Effector memory CD4-positive, alpha-beta T cell (primary cell): ENCODE measurements around the gene UBTD2.
"Not testable (repeated sequence)": the region's sequence is repeated elsewhere in the genome, so short reads cannot be mapped to it uniquely, and the experiment has no call there.

Source experiments
- DNase-seq, 3 donors: peaks; one replicate each; pipeline ENCODE4 v3.0.0-alpha.2; 2020
- H3K27ac ChIP-seq: 2 replicates; pipeline ENCODE4 v1.7.0; 2013; ENCODE audit warnings: mild to moderate bottlenecking, low read length, moderate library complexity; ENCODE audit not compliant: insufficient read depth, poor library complexity, severe bottlenecking
- H3K27me3 ChIP-seq: replicated peaks from 2 replicates; pipeline ENCODE4 v1.7.0; 2013; ENCODE audit warnings: mild to moderate bottlenecking, low read length; ENCODE audit not compliant: insufficient read depth, control insufficient read depth, poor library complexity, severe bottlenecking
- H3K36me3 ChIP-seq: 2 replicates; pipeline ENCODE4 v1.7.0; 2013; ENCODE audit warnings: mild to moderate bottlenecking, low read length, moderate library complexity; ENCODE audit not compliant: control insufficient read depth, insufficient read depth
- H3K4me1 ChIP-seq: 2 replicates; pipeline ENCODE4 v1.7.0; 2013; ENCODE audit warnings: low read length, mild to moderate bottlenecking; ENCODE audit not compliant: control insufficient read depth, insufficient read depth, poor library complexity, severe bottlenecking
- H3K4me3 ChIP-seq: 2 replicates; pipeline ENCODE4 v1.7.0; 2013; ENCODE audit warnings: low read length, low read depth, mild to moderate bottlenecking; ENCODE audit not compliant: insufficient read depth, poor library complexity, severe bottlenecking
- H3K9me3 ChIP-seq: 2 replicates; pipeline ENCODE4 v1.7.0; 2013; ENCODE audit warnings: mild to moderate bottlenecking, low read length, moderate library complexity; ENCODE audit not compliant: control insufficient read depth

Gene UBTD2

DNA sequence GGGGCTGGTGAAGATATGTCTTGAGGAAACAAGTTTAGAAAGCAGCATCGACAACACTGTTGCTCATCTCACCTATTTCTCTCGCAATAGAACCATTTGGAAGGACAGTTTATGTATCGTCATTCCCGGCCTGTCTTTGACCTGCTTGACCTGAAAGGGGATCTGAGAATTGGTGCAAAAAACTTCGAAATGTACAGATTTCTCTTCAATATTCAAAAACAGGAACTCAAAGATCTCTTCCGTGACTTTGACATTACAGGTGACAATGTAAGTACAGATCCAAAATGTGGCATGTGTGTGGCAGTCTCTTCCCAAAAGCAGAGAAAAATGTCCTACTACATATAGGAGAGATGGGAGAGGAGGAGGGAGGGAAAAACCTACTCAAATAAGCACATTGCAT, 83.1 kb downstream of the UBTD2 start:
- no peaks in the 10 kb centered on the region for H3K36me3 ChIP-seq
- no peak overlapping the region for H3K27ac ChIP-seq
- H3K4me3 ChIP-seq: no peak overlapping the region
- H3K27me3 ChIP-seq: no peaks in the 10 kb centered on the region
- no peaks in the 10 kb centered on the region for H3K9me3 ChIP-seq
- DNase-seq: no peak
- no peaks in the 10 kb centered on the region for H3K4me1 ChIP-seq

DNA sequence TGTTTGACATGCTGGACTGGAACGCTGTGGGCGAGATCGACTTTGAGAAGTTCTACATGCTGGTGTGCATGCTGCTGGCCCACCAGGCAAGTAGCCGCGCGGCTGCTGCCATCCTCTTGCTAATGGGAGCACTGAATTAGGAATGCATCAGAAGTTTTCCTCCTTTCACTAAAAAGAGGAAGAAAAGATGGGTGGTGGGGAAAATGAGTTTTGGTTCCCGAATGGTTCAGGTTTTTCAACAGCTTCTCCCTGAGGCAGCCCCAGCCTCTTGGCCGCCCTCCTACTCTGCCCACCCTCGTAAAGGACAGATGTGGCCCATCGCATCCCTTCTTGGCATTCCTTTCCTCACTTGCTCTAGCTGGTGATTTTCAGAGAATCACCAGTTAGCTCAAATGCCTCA, 84.1 kb downstream of the UBTD2 start:
- Histone ChIP-seq H3K4me1 (no peaks in the 10 kb centered on the region), H3K4me3 (no peak overlapping the region), H3K27ac (no peak overlapping the region), H3K27me3 (no peaks in the 10 kb centered on the region), H3K9me3 (no peaks in the 10 kb centered on the region), H3K36me3 (no peaks in the 10 kb centered on the region)
- no peak for DNase-seq

DNA sequence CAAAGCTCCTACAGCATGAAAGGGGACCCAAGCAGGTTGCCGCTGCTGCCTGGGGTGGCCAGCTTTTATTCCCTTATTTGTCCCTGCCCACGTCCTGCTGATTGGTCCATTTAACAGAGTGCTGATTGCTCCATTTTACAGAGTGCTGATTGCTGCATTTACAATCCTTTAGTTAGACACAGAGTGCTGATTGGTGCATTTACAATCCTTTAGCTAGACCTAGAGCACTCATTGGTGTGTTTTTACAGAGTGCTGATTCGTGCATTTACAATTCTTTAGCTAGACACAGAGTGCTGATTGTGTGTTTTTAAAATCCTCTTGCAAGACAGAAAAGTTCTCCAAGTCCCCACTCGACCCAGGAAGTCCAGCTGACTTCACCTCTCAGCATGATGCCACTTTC, 85.8 kb downstream of the UBTD2 start:
- not testable (repeated sequence) for H3K27ac ChIP-seq, H3K36me3 ChIP-seq, DNase-seq, H3K9me3 ChIP-seq, H3K27me3 ChIP-seq, H3K4me1 ChIP-seq, H3K4me3 ChIP-seq

DNA sequence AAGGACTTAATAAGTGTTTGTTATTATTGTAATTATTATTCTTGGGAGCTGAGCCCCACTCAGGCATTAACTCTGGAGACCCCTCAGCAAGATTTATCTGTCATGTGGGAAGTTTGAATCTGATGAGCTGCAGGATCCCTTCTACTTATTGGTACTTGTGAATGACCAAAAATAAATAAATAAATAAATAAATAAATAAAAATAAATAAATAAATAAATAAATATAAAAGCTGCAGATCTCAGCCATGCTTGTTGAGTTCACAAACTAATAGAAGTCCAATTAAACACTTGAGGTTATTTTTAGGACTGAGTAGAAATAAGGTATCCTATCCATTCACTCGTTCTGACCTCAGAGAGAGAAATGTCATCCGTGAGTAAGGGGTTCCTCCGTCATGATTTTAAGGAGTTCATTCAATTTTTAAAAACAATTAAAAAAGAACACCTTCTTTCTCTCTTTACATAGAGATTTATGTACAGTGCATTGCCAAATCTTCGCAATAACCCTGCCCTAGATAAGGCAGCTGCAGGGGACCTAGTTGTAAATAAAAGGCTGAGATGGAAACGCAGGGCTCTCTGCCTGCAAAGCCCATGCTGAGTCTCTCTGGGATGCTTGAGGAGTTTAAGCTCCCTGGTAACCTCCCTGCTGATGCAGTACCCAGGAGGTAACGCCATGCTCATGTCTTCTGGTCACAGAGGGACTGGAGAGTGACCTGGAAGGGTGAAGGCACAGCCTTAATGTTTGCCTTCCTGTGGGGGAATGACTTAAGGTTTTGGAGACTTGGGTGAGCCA, 88.4 kb downstream of the UBTD2 start:
- H3K27ac ChIP-seq: no peak overlapping the region
- no peaks in the 10 kb centered on the region for H3K36me3 ChIP-seq
- no peaks in the 10 kb centered on the region for H3K9me3 ChIP-seq
- no peaks in the 10 kb centered on the region for H3K4me1 ChIP-seq
- H3K4me3 ChIP-seq: no peak overlapping the region
- no peak for DNase-seq
- no peaks in the 10 kb centered on the region for H3K27me3 ChIP-seq

DNA sequence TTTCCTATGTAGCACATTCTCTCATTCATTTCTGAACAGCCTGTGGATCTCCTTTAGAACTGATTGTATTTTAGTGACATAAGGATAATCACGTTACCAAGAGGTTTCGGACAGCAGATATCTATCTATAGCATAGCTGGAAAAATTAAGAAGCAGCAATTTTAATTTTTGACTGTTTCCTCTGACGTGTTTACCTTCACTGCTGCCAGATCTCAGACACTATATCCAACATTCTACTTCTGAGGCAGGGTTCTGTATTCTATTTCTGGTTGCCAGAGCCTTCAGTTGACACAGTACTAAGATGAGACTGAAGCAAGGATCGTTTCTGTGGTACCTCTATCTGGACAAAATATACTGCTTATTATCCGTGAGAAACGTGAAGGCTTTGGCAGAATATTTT, 89.7 kb downstream of the UBTD2 start, which contains the start of gene EFCAB9:
TSS of gene EFCAB9 (plus strand) at position 301 of the 400 bp plus-strand sequence. CDS start at position 302, 1 bp downstream.
- Histone ChIP-seq H3K9me3 (no peaks in the 10 kb centered on the region), H3K27ac (no peak within 1 kb of the TSS), H3K27me3 (no peaks in the 10 kb centered on the region), H3K4me1 (no peaks in the 10 kb centered on the region), H3K36me3 (no peaks in the 10 kb centered on the region), H3K4me3 (no peak within 1 kb of the TSS)
- no peak for DNase-seq

DNA sequence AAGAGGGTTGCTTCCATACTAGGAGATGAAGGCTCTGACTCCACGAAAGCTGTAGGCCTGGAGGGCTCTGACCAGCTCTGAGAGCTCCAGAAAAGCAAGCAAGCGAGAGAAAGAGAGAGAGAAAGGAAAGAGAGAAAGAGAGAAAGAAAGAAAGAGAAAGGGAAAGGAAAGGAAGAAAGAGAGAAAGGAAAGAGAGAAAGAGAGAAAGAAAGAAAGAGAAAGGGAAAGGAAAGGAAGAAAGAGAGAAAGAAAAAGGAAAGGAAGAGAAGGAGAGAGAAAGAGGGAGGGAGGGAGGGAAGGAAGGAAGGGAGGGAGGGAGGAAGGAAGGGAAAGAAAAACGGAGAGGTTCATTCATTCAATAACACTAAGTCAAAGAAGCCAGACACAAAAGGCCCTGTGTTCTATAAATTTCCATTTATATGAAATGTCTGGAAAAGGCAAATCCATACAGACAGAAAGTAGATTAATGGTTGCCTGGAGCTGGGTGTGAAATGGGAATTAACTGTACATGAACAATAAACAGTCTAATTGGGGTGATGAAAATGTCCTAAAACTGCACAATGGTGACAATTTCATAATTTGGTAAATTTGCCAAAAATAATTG, 93.8 kb downstream of the UBTD2 start:
- Histone ChIP-seq H3K36me3 (no peaks in the 10 kb centered on the region), H3K4me3 (no peak overlapping the region), H3K27ac (no peak overlapping the region), H3K4me1 (peaks cover 13% of the 10 kb centered on the region), H3K9me3 (no peaks in the 10 kb centered on the region), H3K27me3 (no peaks in the 10 kb centered on the region)
- DNase-seq: no peak

DNA sequence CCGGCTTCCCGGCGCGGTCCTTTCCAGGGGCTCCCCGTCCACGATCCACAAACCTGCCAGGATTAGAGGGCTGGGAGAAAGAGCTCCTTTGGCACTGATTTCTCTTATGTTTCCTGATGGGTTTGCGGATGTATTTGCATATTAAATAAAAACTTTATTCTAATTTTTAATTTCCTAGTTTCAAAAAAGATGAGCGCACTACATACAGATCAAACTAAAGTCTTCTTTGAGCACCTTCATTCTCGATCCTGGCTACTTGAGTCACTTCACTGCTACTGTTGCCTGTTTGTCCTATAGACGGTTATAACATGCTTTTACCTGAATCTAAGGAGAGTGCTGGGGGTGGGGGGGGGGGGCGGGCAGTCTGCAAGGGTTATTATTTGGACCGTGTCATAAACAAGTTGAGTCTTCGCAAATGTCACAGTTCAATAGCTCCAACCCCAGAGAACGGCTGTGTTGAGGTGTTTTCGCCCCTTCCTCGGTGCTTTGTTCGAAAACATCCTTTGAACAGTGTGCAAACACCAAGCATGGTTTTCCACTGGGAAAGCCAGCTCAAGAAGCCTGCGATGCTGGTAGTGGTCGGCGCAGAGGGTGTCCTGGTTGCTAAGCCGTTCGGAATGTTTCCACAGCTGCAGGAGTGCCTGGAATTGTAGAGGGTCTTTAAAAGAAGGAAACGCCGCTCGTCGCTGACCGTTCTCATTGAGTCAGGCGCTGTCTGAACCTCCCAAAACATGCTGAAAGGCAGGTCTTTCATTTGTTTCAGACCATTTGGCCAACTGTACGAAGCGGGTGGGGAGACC, 94.5 kb downstream of the UBTD2 start:
- peaks cover 19% of the 10 kb centered on the region for H3K4me1 ChIP-seq
- no peaks in the 10 kb centered on the region for H3K9me3 ChIP-seq
- no peak for DNase-seq
- peak overlapping the region; percentile 97 for H3K27ac ChIP-seq
- H3K4me3 ChIP-seq: peak overlapping the region; percentile 95
- no peaks in the 10 kb centered on the region for H3K27me3 ChIP-seq
- H3K36me3 ChIP-seq: no peaks in the 10 kb centered on the region

DNA sequence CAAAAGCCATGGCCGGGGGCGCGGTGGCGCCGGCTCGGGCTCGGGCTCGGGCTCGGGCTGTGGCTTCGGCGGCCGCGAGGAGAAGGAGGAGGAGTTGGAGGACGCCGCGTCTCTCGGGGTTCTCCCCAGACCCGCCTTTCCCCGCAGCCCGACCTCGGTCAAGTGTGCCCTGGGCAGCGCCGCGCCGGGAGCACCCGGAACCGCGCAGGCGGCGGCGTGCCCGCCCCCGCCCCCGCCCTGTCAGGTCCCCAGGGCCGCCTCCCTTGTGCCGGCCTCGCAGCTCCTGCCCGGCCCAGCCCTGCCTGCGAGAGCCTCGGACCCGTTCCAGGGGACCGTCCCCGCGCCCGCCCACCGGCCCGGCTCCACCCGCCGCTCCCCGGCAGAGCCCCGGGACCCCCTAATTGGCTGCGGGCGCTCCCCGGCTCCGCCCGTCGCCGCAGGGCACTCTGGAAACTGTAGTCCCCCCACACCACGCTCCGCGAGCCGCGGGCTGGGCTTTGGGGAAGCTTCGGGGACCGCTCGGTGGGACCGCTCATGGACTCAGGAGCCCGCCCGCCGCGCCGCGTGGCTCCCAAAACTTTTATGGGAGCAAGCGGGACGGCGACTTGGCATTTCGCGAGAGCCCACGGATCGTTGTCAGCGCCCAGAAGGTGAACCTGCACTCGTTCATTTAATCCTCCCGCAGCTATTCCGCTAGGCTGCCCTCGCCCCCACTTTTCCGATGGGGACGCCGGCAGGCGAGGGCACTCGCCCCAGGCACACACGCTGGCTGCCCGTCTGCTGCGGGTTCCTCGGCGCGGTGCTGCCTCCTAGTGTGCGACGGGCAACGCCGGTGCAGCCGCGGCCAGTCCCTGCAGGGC, 95.3 kb downstream of the UBTD2 start, which contains the start of gene STK10:
TSS of gene STK10 (minus strand) at position 192 of the 860 bp plus-strand sequence. CDS start at position 10, 182 bp downstream.
- Histone ChIP-seq H3K27me3 (no peaks in the 10 kb centered on the region), H3K4me1 (peaks cover 27% of the 10 kb centered on the region), H3K27ac (peak within 1 kb of the TSS; percentile 97), H3K4me3 (peak within 1 kb of the TSS; percentile 95), H3K9me3 (no peaks in the 10 kb centered on the region), H3K36me3 (no peaks in the 10 kb centered on the region)
- DNase-seq: peak; percentile 79 to 83 (median 83)
